Effector memory CD4-positive, alpha-beta T cell (primary cell): ENCODE measurements around the gene TXNRD2.
A peak's percentile ranks its signal among the peaks of the same experiment; 100 is the strongest.

Source experiments
- DNase-seq, 3 donors: peaks; one replicate each; pipeline ENCODE4 v3.0.0-alpha.2; 2020
- H3K27ac ChIP-seq: 2 replicates; pipeline ENCODE4 v1.7.0; 2013; ENCODE audit warnings: mild to moderate bottlenecking, low read length, moderate library complexity; ENCODE audit not compliant: insufficient read depth, poor library complexity, severe bottlenecking
- H3K27me3 ChIP-seq: replicated peaks from 2 replicates; pipeline ENCODE4 v1.7.0; 2013; ENCODE audit warnings: mild to moderate bottlenecking, low read length; ENCODE audit not compliant: insufficient read depth, control insufficient read depth, poor library complexity, severe bottlenecking
- H3K36me3 ChIP-seq: 2 replicates; pipeline ENCODE4 v1.7.0; 2013; ENCODE audit warnings: mild to moderate bottlenecking, low read length, moderate library complexity; ENCODE audit not compliant: control insufficient read depth, insufficient read depth
- H3K4me1 ChIP-seq: 2 replicates; pipeline ENCODE4 v1.7.0; 2013; ENCODE audit warnings: low read length, mild to moderate bottlenecking; ENCODE audit not compliant: control insufficient read depth, insufficient read depth, poor library complexity, severe bottlenecking
- H3K4me3 ChIP-seq: 2 replicates; pipeline ENCODE4 v1.7.0; 2013; ENCODE audit warnings: low read length, low read depth, mild to moderate bottlenecking; ENCODE audit not compliant: insufficient read depth, poor library complexity, severe bottlenecking
- H3K9me3 ChIP-seq: 2 replicates; pipeline ENCODE4 v1.7.0; 2013; ENCODE audit warnings: mild to moderate bottlenecking, low read length, moderate library complexity; ENCODE audit not compliant: control insufficient read depth

Gene TXNRD2

DNA sequence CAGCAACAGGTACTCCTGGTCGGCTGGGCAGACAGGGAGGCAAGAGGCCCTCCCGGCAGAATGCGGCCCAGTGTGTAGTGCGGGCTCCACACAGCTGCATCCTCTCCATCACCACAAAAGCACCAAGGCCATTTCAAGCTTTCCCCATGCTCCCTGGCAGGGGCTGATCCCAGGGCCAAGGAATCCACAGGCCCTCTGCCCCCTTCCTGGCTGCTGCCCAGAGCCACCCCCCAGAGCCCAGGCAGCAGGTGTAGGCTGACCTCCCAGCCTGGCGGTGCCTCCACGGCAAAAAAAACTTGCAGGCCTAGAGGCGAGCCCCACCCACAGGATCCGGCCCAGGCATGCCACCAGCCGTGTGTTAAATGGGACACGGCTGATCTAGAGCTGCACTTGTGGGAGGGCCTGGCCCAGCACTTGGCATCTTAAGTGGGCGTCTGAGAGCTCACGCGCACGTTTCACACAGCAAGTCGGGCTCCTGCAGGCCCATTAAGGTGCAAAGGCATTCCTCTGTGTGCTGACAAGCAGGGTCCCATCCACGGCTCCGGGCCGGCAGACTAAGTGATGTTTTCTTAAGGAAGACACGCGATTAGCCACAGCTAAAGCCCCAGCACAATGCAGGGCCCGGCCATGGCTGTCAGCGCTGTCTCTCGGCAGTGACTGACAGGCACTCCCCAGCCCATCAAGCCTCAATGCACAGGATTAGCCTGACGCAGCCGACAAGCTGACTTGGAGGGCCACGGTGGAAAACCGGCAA, 67.1 kb downstream of the TXNRD2 start:
- H3K4me3 ChIP-seq, result no peak overlapping the region
- DNase-seq, result no peak
- H3K4me1 ChIP-seq, result peaks cover 13% of the 10 kb centered on the region
- H3K27me3 ChIP-seq, result no peaks in the 10 kb centered on the region
- H3K36me3 ChIP-seq, result no peaks in the 10 kb centered on the region
- H3K27ac ChIP-seq, result peak overlapping the region; percentile 10
- H3K9me3 ChIP-seq, result no peaks in the 10 kb centered on the region

DNA sequence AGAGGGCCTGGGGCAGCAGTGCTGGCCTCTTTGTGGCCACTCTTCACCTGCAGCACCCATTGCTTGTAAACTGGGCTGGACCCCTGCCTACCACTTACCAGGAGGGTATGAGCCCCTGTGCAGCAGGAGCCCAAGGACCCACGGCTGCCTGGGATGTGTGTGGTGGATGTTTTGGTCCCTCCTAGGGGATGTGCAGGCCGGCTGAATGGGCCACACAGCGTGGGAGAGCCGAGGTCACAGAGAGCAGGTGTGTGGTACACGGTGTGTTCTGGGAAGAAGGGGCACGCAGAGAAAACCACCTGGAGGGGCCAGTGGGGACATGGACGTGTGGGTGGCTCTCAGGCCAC, 67.7 kb downstream of the TXNRD2 start:
- Histone ChIP-seq H3K27ac (peak overlapping the region; percentile 10), H3K36me3 (no peaks in the 10 kb centered on the region), H3K9me3 (no peaks in the 10 kb centered on the region), H3K27me3 (no peaks in the 10 kb centered on the region), H3K4me1 (peaks cover 13% of the 10 kb centered on the region), H3K4me3 (no peak overlapping the region)
- DNase-seq, result no peak

DNA sequence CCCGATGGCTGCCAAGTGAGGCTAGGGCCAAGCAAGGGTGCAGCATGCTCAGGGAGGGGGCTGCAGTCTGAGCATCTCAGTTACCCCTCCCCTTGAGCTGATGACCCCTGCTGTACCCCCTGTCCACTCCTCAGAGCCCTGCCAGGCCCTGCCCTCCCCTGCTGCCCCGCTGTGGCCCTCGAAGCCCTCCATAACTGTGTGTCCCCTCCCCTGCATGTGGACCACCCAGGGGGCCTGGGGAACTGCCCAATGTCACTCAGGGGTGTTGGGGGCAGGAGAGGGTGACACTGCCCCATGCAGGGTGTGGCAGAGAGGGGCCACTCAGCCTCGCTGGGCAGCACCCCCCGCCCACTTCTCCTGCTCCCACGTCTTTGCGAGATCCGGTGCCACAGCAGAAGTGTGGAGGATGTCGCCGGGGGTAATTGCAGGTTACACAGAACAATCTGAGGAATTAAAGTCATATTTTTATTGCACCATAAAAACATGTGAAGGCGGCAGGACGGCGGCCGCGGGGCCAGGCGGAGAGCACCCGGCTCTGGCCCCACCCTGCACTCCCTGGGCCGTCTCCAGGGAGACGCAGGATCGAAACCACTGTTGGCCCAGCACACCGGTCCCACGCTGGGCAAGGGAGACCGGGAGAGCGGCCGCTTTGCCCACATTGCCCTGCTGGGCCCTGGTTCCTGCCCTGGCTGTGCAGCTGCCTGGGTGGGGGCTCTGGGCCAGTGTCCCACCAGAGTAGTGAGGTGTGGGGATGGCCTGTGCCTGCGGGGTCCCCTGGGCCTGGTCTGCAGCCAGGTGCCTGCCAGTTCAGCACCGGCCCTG, 68.3 kb downstream of the TXNRD2 start:
- Histone ChIP-seq H3K36me3 (no peaks in the 10 kb centered on the region), H3K27ac (peak overlapping the region; percentile 10), H3K4me1 (peaks cover 13% of the 10 kb centered on the region), H3K4me3 (no peak overlapping the region), H3K27me3 (no peaks in the 10 kb centered on the region), H3K9me3 (no peaks in the 10 kb centered on the region)
- DNase-seq, result no peak

DNA sequence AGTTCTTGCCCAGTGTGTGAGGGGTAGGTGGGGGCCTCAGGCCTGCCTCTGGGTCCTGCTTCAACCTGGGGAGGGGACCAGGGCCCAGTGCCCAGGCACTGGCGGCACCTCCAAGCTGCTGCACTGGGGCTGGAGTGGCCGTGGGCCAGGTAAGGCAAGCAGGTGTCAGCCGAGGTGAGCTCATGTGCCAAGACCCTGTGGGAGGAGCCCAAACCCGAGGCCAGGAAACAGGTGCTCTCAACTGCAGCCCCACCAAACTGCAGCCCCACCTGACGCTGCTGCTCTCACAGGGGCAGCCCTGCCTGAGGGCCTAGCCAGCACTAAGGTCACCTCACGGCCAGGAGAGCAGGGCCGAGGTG, 68.9 kb downstream of the TXNRD2 start:
- no peak overlapping the region for H3K27ac ChIP-seq
- H3K4me3 ChIP-seq, result no peak overlapping the region
- no peak for DNase-seq
- H3K27me3 ChIP-seq, result no peaks in the 10 kb centered on the region
- H3K4me1 ChIP-seq, result peaks cover 13% of the 10 kb centered on the region
- H3K9me3 ChIP-seq, result no peaks in the 10 kb centered on the region
- no peaks in the 10 kb centered on the region for H3K36me3 ChIP-seq

DNA sequence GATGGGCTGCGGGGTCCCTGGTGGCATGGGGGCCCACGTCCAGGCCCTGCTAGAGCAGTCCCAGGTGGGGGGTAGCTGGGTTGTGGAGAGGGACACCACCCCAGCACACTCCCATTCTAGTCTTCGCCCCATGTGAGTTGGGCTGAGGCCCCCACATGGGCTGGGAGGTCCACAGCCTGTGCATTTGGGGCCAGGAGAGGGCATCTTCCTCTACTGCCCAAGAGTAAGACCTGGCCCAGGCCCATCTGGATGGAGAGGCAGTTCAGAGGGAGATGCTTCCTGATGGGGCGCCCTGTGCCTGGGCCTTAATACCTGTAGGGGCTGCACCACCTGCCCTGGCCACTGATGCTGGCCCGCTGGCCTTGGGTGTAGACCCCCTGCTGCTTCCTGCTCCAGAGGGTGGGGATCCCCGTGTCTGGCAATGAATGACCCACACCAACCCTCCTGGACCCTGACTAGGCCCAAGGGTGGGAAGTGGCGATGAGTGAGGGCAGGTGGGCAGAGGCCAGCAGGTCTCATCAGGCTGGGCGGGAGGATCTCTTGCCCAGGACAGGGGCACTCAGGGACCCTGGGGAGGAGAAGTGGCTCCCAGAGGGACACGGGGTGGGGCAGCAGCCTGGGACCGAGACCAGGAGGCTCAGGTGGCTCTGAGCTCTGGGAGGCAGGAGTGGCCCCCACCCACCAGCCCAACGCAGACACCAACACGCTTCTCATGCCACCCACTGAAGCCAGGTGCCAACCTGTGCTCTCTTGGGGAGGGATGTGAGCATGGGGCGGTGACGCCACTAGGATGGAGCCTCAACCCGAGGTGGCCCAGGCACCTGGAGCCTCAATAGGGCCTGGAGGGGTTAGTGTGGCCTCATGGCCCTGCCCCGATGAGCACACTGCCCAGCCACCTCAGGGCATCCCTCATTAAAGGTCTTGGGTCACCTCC, 69.5 kb downstream of the TXNRD2 start:
- H3K4me1 ChIP-seq, result peaks cover 13% of the 10 kb centered on the region
- no peaks in the 10 kb centered on the region for H3K27me3 ChIP-seq
- no peak overlapping the region for H3K4me3 ChIP-seq
- no peak for DNase-seq
- no peaks in the 10 kb centered on the region for H3K36me3 ChIP-seq
- H3K9me3 ChIP-seq, result no peaks in the 10 kb centered on the region
- no peak overlapping the region for H3K27ac ChIP-seq

DNA sequence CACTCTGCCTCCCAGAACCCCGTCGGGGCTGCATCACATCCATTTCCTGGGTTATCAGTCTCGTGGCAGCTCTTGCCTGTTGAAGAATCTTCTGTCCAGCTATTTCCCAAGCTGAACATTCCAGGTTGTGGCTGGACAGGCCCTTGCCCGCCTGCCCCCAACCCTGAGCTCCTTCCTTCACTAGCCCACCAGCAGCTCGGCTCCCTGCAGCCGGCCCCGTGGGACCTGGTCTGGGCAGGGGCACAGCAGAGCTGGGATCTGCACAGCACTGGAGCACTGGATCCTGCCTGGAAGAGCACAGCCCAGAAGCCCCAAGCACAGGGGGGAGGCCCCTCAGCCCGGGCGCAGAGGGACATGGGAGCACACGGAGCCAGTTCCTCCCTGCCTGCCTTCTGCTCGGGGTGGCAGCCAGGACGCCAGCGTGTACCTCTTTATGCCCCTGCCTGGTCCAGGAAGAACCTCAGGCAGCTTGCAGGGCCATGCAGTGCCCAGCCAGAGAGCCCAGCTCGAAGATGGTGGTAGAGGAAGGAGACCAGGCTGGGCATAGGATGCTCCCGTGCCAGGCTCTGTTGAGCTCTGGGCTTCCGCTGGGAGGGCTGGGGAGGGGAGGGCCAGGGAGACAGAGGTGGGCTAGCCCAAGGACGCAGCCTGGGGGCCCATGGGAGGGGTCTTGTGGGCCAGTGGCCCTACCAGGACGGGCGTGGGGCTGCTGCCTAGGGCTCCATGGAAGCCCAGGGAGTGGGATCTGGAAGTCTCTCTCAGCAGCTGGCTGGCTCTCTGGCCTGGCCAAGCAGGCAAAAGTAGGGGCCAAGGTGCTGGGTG, 70.4 kb downstream of the TXNRD2 start:
- no peak overlapping the region for H3K27ac ChIP-seq
- no peaks in the 10 kb centered on the region for H3K27me3 ChIP-seq
- no peaks in the 10 kb centered on the region for H3K9me3 ChIP-seq
- peaks cover 13% of the 10 kb centered on the region for H3K4me1 ChIP-seq
- no peak overlapping the region for H3K4me3 ChIP-seq
- DNase-seq, result no peak
- H3K36me3 ChIP-seq, result no peaks in the 10 kb centered on the region

DNA sequence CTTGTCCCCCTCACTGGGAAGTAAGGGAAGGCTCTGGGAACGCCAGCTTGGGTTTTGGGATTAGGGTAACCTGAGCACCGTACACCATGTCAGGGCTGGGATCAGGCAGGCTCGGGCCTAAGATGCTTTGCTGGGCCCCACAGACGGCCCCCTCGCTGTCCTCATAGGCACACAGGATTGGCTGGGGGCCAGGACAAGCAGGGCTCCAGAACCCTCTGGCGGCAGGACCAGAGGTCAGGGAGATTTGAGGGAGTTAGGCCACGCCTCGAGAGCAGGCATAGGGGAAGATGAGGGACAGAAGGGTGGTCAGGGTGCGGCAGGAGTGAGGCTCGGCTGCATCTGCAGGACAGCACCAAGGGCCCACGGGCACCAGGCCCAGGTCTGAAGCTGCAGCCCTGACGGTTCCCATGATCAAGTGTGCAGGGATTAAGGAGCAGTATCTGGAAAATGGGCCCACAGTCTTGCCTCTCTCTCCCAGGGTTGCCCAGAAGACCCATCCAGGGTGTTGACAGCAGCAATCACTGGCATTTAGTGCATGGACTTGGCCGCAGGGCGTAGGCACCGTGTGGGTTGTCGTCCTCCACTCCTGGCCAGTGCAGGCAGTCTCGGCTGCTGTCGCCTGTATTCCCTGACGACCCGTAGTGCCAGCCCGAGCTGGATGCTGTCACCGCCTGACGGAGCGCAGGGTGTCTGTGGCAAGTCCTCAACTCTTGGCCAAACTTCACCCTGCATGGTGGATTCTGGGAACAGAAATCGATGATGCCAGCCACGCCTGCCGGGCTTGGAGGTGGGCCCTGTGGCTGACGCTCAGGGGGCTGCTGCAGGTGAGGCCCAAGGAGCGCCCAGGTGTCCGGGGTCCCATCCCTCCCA, 71.2 kb downstream of the TXNRD2 start:
- H3K27ac ChIP-seq, result no peak overlapping the region
- peaks cover 13% of the 10 kb centered on the region for H3K4me1 ChIP-seq
- no peaks in the 10 kb centered on the region for H3K36me3 ChIP-seq
- H3K27me3 ChIP-seq, result no peaks in the 10 kb centered on the region
- H3K4me3 ChIP-seq, result no peak overlapping the region
- H3K9me3 ChIP-seq, result no peaks in the 10 kb centered on the region
- DNase-seq, result no peak

DNA sequence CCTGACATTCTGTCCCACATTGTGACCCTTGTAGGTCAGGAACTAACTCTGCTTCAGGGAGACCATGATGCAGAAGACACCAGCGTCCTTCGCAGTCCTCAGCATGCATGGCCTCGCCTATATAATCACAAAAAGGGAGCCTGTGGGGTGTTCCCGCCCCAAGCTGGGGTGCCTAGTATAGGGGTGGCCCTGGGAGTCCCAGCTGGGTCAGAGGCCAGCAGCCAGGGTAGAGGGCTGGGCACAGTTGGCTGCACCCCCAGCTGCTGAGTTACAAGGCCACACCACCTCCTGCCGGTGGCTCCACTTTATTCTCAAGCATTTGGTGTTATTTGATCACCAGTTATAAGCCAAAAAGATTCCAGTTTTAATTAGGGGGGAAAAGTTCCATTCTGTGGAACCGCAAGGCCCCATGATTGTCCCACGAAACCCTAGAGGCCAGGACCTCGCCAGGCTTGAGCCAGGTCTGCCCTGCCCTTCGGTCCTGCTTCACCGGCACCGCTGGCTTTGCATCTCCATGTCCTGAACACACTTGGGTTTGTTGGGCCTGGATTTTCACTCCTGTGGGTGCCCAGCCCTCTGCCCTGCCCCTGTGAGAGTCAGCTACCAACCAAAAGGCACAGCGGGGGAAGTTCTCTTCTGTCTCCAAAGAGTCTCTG, 72.0 kb downstream of the TXNRD2 start:
- Histone ChIP-seq H3K36me3 (no peaks in the 10 kb centered on the region), H3K4me3 (no peak overlapping the region), H3K27me3 (no peaks in the 10 kb centered on the region), H3K27ac (no peak overlapping the region), H3K9me3 (no peaks in the 10 kb centered on the region), H3K4me1 (peaks cover 8% of the 10 kb centered on the region)
- no peak for DNase-seq
